HG03175 (cell line): ENCODE data around the gene DPEP2NB.

Source experiments
- ATAC-seq: cut with Tn5 transposase; IDR thresholded peaks from one replicate; pipeline ENCODE4 v1.9.1; 2021; ENCODE audit warnings: mild to moderate bottlenecking, moderate library complexity; ENCODE audit not compliant: unreplicated experiment

Gene DPEP2NB

DNA sequence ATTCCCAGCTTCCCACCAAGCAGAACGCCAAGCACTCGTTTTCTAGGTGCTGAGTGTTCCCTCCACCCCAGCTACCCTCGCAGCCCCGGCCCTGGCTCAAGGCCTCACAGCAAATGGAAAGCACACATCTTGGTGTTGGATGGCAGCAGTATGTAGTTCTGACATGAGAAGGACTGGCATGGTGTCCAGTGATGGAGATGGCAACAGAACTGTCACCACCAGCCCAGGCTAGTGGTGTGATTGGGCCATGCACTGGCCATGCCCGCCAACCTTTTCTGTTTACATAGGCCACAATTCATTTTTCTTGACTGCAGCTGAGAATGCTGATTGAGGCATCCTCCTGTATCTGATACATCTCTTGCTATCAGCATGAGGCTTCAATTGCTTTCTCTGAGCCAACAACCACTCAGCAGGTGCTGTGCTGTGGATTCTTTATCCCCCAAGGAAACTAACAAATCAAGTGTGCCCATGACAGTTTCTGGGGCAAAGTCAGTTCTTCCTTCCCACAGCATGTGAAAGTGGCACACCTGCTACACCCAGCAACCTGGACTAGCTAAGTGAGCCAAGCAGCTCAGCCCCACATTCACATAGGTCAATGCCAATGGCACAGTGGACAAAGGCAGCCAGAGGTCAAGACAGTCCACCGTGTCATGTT, 51.1 kb downstream of the DPEP2NB start:
- ATAC-seq: no peak

DNA sequence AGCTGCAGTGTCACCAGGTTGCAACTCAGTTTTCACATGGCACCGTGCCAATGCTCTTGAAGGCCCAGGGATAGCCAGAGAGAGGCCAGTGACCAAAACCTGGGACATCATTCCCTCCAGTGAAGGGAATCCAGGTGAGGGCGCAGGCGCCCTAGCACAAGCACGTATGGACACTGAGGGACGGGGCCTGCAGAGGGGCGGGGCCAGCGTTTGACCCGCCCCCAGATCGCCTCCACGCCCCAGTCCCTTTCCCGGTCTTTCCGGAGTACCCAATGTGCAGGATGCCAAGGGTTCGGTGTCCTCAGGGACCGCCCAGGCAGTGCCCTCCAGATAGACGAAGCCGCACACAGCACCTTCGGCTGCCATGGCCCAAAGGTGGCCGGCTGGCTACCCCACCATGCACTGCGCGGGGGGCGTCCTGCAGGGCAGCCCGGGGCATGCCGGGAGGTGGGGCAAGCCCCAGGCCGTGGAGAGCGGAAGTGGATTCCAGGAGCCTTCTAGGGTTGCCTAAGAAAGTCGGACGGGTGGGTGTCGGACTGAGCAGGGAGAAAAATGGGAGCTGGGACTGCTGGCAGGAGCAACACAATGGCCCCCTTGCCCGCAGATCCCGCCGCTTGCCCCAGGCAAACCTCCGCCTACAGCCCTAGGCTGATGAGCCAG, 51.9 kb downstream of the DPEP2NB start:
- no peak for ATAC-seq
